Activated T-cell treated with anti-CD3 and anti-CD28 coated beads, Interleukin-2, amount 50 U/mL, for 24 hours (primary cell): ENCODE data around the gene NTRK2.

ENCODE experiments used
- DNase-seq: peaks from one replicate; pipeline ENCODE4 v3.0.0-alpha.2; 2020
- H3K27ac Mint-ChIP-seq: 2 replicates; pipeline ENCODE4 v1.8.0; 2020; ENCODE audit warnings: mild to moderate bottlenecking, mixed read lengths
- H3K27me3 Mint-ChIP-seq: 2 replicates; pipeline ENCODE4 v1.8.0; 2020; ENCODE audit warnings: mixed read lengths
- H3K36me3 Mint-ChIP-seq: 2 replicates; pipeline ENCODE4 v1.8.0; 2020; ENCODE audit warnings: low read depth, mixed read lengths
- H3K4me1 Mint-ChIP-seq: 2 replicates; pipeline ENCODE4 v1.8.0; 2020; ENCODE audit warnings: low read depth, mixed read lengths
- H3K4me3 Mint-ChIP-seq: 2 replicates; pipeline ENCODE4 v1.8.0; 2020; ENCODE audit warnings: mild to moderate bottlenecking, moderate library complexity, mixed read lengths
- H3K9me3 Mint-ChIP-seq: 2 replicates; pipeline ENCODE4 v1.8.0; 2020; ENCODE audit warnings: mixed read lengths

Gene NTRK2

GRCh38 chr9:84670138-84671041 lies 861 bp downstream of the NTRK2 start:
- DNase-seq, result no peak
- peaks cover 20% of the 10 kb centered on the region for H3K4me1 Mint-ChIP-seq
- no peaks in the 10 kb centered on the region for H3K36me3 Mint-ChIP-seq
- peaks cover 72% of the 10 kb centered on the region for H3K27me3 Mint-ChIP-seq
- H3K9me3 Mint-ChIP-seq, result no peaks in the 10 kb centered on the region
- H3K27ac Mint-ChIP-seq, result no peak overlapping the region
- H3K4me3 Mint-ChIP-seq, result no peak overlapping the region

- peaks cover 20% of the 10 kb centered on the region for H3K4me1 Mint-ChIP-seq
- peaks cover 61% of the 10 kb centered on the region for H3K27me3 Mint-ChIP-seq
- no peak overlapping the region for H3K27ac Mint-ChIP-seq
- H3K9me3 Mint-ChIP-seq, result no peaks in the 10 kb centered on the region
- H3K4me3 Mint-ChIP-seq, result no peak overlapping the region
- no peak for DNase-seq
- H3K36me3 Mint-ChIP-seq, result no peaks in the 10 kb centered on the region
Observed at GRCh38 chr9:84671586-84672521, 2.3 kb downstream of the NTRK2 start.

GRCh38 chr9:84673806-84674205 lies 4.3 kb downstream of the NTRK2 start:
- H3K4me1 Mint-ChIP-seq, result peaks cover 11% of the 10 kb centered on the region
- no peak overlapping the region for H3K4me3 Mint-ChIP-seq
- DNase-seq, result no peak
- no peaks in the 10 kb centered on the region for H3K36me3 Mint-ChIP-seq
- peaks cover 48% of the 10 kb centered on the region for H3K27me3 Mint-ChIP-seq
- no peak overlapping the region for H3K27ac Mint-ChIP-seq
- no peaks in the 10 kb centered on the region for H3K9me3 Mint-ChIP-seq

GRCh38 chr9:84677080-84677479 lies 7.6 kb downstream of the NTRK2 start:
- H3K27ac Mint-ChIP-seq, result no peak overlapping the region

DNA sequence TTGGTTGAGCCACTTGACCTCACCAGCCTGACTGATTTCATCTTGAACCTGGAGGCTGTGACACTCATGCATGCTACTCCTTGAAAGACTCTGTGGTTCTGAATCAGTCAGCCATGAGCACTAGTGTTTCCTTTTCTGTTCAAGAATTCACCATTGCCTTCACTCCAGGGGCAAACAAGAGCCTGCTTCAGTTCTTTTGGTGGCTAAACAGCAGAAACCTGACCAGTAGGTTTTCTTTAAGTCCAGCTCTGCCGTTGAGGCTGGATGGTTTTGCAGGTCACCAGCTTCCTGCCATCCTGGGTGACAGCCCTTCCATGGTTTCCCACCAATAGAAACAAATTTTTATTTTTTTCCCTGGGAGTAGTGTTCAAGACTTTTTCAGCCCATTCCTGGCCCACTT lies 10.0 kb downstream of the NTRK2 start:
- no peak for DNase-seq
- Mint-ChIP-seq H3K9me3 (no peaks in the 10 kb centered on the region), H3K27me3 (peaks cover 10% of the 10 kb centered on the region), H3K36me3 (no peaks in the 10 kb centered on the region), H3K4me1 (no peaks in the 10 kb centered on the region), H3K4me3 (no peak overlapping the region), H3K27ac (no peak overlapping the region)

More at GRCh38 chr9:84677080-84677479, 7.6 kb downstream of the NTRK2 start:
- H3K9me3 Mint-ChIP-seq, result no peaks in the 10 kb centered on the region
- no peaks in the 10 kb centered on the region for H3K4me1 Mint-ChIP-seq
- no peaks in the 10 kb centered on the region for H3K36me3 Mint-ChIP-seq
- no peak for DNase-seq
- H3K27me3 Mint-ChIP-seq, result peaks cover 20% of the 10 kb centered on the region
- H3K4me3 Mint-ChIP-seq, result no peak overlapping the region

DNA sequence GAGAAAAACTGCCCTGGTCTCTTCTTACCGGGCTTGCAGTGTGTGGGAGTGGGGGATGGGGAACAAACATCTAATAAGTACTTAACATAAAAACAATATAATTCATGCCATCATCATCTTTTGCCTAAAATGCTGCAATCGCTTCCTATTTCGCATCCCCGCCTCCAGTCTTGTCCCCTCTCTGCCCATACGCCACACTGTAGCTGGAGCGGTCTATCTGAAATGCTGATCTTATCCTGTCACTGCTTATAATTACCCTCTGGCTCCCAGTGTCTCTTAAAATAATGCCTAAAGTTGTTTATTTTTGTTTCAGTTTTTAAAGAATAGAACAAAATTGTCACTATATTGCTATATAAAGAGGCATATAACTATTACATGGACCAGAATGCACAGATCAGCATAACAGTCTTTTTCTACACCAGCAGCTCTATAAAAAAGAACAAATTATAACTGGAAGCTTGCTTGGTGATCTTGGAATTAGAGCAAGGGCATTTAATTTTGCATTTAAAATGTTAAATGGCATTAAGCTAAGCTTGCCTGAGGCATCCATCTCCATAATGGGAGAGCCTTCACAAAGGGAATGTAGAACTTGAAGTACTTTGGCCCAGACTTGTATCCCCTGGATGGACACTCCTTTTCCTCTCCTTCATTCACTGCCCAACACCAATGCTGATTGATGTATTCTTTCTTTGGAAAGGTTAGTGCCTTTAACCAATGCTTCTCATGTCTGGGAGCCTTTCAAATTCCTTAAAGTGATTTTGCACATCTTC lies 12.2 kb downstream of the NTRK2 start:
- no peak overlapping the region for H3K4me3 Mint-ChIP-seq
- H3K27ac Mint-ChIP-seq, result no peak overlapping the region
- no peaks in the 10 kb centered on the region for H3K9me3 Mint-ChIP-seq
- peaks cover 11% of the 10 kb centered on the region for H3K27me3 Mint-ChIP-seq
- no peak for DNase-seq
- H3K36me3 Mint-ChIP-seq, result no peaks in the 10 kb centered on the region
- H3K4me1 Mint-ChIP-seq, result no peaks in the 10 kb centered on the region

- Mint-ChIP-seq H3K27me3 (peaks cover 13% of the 10 kb centered on the region), H3K4me1 (no peaks in the 10 kb centered on the region), H3K9me3 (no peaks in the 10 kb centered on the region), H3K4me3 (no peak overlapping the region), H3K27ac (no peak overlapping the region), H3K36me3 (no peaks in the 10 kb centered on the region)
- no peak for DNase-seq
Observed at GRCh38 chr9:84686068-84686467, 16.5 kb downstream of the NTRK2 start.

DNA sequence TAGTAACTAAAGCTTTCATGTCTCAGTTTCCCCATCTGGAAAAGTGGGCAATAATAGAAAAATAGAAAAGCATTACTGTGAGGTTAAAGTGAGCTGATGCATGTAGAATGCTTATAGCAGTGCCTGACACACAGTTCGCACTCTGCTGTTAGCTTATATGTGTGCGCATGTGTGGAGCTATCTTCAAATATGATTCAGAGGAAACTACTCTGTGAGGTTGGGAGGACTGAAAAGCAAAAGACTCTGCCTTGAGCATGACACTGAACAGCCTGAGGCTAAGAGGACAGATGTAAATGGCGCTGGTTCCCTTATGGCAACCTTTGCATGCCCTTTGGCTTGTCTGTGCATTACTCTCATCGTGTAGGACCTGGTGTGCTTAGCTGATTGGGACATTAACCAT lies 19.4 kb downstream of the NTRK2 start:
- no peaks in the 10 kb centered on the region for H3K36me3 Mint-ChIP-seq

GRCh38 chr9:84691634-84692033 lies 22.1 kb downstream of the NTRK2 start:
- H3K36me3 Mint-ChIP-seq, result no peaks in the 10 kb centered on the region
- no peak overlapping the region for H3K27ac Mint-ChIP-seq
- no peak overlapping the region for H3K4me3 Mint-ChIP-seq
- no peak for DNase-seq
- H3K4me1 Mint-ChIP-seq, result no peaks in the 10 kb centered on the region
- peaks cover 4% of the 10 kb centered on the region for H3K27me3 Mint-ChIP-seq
- no peaks in the 10 kb centered on the region for H3K9me3 Mint-ChIP-seq

More for the DNA sequence above, 19.4 kb downstream of the NTRK2 start:
- Mint-ChIP-seq H3K4me3 (no peak overlapping the region), H3K27ac (no peak overlapping the region), H3K27me3 (peaks cover 12% of the 10 kb centered on the region), H3K9me3 (no peaks in the 10 kb centered on the region), H3K4me1 (no peaks in the 10 kb centered on the region)
- DNase-seq, result no peak

DNA sequence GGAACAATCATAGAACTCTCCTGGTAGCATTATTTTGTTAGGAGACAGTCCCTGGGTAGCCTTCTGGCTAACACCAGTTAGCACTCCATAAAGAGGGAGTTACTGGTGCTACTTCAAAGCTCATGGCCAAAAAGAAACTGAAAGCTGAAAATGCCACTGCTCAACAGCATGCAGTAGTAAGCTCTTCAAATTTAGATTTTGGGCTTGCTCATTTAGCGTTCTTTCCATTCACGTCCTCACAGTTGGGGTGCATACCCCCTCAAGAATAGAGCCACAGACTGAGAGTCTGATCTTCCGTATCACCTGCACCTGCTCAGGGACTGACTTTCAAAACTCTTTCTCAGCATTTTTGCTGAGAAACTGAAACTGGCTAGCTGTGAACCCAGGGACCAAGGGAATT lies 24.7 kb downstream of the NTRK2 start:
- Mint-ChIP-seq H3K27ac (no peak overlapping the region), H3K27me3 (peaks cover 4% of the 10 kb centered on the region), H3K4me3 (no peak overlapping the region), H3K36me3 (no peaks in the 10 kb centered on the region), H3K9me3 (no peaks in the 10 kb centered on the region), H3K4me1 (no peaks in the 10 kb centered on the region)
- DNase-seq, result no peak

GRCh38 chr9:84697042-84697441 lies 27.5 kb downstream of the NTRK2 start:
- Mint-ChIP-seq H3K27ac (no peak overlapping the region), H3K27me3 (peaks cover 10% of the 10 kb centered on the region), H3K9me3 (no peaks in the 10 kb centered on the region), H3K4me1 (no peaks in the 10 kb centered on the region), H3K4me3 (no peak overlapping the region), H3K36me3 (no peaks in the 10 kb centered on the region)
- no peak for DNase-seq

DNA sequence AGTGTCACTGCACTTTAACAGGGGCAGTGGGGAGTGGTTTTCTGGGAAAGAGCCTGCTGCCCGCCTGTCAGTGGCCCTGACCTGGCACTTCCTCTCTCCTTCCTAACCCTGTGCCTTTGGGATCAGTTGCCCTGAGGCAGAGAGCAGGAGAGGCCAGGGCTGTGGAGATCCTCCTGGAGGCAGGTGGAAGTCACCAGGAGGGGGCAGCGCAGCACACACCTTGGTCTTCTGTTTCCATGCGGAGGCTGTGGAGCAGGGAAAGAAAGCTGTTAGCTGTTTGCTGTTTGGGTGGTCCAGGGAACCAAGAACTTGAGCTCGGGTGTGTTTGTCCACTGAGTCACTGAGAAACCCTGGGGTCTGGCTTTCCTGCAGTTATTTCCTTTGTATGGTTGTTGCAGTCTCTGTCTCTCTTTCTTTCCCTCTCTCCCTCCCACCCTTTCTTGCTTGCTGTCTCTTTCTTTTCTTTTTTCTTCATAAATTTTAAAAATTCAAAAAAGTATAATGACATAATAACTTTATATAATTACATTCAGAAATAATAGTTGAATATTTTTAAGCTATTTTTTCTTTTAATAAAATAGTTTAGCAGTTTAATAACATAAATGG lies 28.1 kb downstream of the NTRK2 start:
- no peaks in the 10 kb centered on the region for H3K9me3 Mint-ChIP-seq

GRCh38 chr9:84698323-84698722 lies 28.8 kb downstream of the NTRK2 start:
- Mint-ChIP-seq H3K9me3 (no peaks in the 10 kb centered on the region), H3K27ac (no peak overlapping the region), H3K4me1 (no peaks in the 10 kb centered on the region), H3K27me3 (peaks cover 10% of the 10 kb centered on the region), H3K4me3 (no peak overlapping the region), H3K36me3 (no peaks in the 10 kb centered on the region)
- DNase-seq, result no peak

More for the DNA sequence above, 28.1 kb downstream of the NTRK2 start:
- Mint-ChIP-seq H3K4me3 (no peak overlapping the region), H3K36me3 (no peaks in the 10 kb centered on the region), H3K4me1 (no peaks in the 10 kb centered on the region), H3K27ac (no peak overlapping the region), H3K27me3 (peaks cover 10% of the 10 kb centered on the region)
- DNase-seq, result peak; percentile 49

DNA sequence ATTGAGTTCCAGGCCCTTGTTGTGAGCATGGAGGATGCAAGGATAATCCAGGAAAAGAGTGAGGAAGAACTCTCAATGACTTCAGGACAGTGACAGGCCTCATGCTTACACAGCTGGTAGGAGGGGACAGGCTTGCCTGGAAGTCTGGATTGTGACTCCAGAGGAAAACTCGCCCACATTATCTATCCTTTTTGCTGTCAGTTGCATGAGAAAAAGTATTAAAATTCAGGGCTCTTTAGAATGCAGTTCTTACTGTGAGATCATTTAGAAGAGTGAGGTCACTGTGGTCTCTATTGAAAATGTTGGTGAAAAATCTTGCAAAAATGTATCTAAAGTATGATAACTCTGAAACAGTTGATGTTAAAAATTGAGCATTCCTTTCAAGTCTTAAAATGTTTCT lies 30.5 kb downstream of the NTRK2 start:
- Mint-ChIP-seq H3K4me3 (no peak overlapping the region), H3K36me3 (no peaks in the 10 kb centered on the region), H3K27me3 (peaks cover 10% of the 10 kb centered on the region), H3K9me3 (no peaks in the 10 kb centered on the region), H3K27ac (no peak overlapping the region), H3K4me1 (no peaks in the 10 kb centered on the region)
- no peak for DNase-seq
